ENCODE results near the gene CERS6.

Gene CERS6

GRCh38 chr2:168793596-168793995, 337.5 kb downstream of the CERS6 start:
- DNase-seq (ENCODE audit: low read depth in 2 of 2, low spot score in 1 of 2): no peak

- no peak for DNase-seq (ENCODE audit: low read depth in 2 of 2, low spot score in 1 of 2)
Observed at GRCh38 chr2:168794968-168795367, 338.9 kb downstream of the CERS6 start.

- no peak for DNase-seq (ENCODE audit: low read depth in 2 of 2, low spot score in 1 of 2)
Observed at GRCh38 chr2:168796090-168796577, 340.1 kb downstream of the CERS6 start.

- DNase-seq (ENCODE audit: low read depth in 2 of 2, low spot score in 1 of 2): no peak
Observed at GRCh38 chr2:168796583-168797285, 340.7 kb downstream of the CERS6 start.

GRCh38 chr2:168797286-168797655, 341.2 kb downstream of the CERS6 start:
- no peak for DNase-seq (ENCODE audit: low read depth in 2 of 2, low spot score in 1 of 2)

- no peak for DNase-seq (ENCODE audit: low read depth in 2 of 2, low spot score in 1 of 2)
Observed at GRCh38 chr2:168798076-168798887, 342.2 kb downstream of the CERS6 start.

GRCh38 chr2:168798888-168799410, 342.9 kb downstream of the CERS6 start:
- DNase-seq (ENCODE audit: low read depth in 2 of 2, low spot score in 1 of 2): no peak

GRCh38 chr2:168801471-168801870, 345.4 kb downstream of the CERS6 start:
- DNase-seq (ENCODE audit: low read depth in 2 of 2, low spot score in 1 of 2): no peak

GRCh38 chr2:168801961-168802858, 346.1 kb downstream of the CERS6 start, which contains the start of gene NOSTRIN:
NOSTRIN (plus strand) TSS chr2:168802637; CDS start chr2:168802647, 10 bp downstream.
- no peak for DNase-seq (ENCODE audit: low read depth in 2 of 2, low spot score in 1 of 2)

GRCh38 chr2:168802859-168803725, 347.0 kb downstream of the CERS6 start:
- no peak for DNase-seq (ENCODE audit: low read depth in 2 of 2, low spot score in 1 of 2)

GRCh38 chr2:168804214-168804613, 348.1 kb downstream of the CERS6 start:
- DNase-seq (ENCODE audit: low read depth in 2 of 2, low spot score in 1 of 2): no peak

GRCh38 chr2:168805615-168806014, 349.5 kb downstream of the CERS6 start:
- no peak for DNase-seq (ENCODE audit: low read depth in 2 of 2, low spot score in 1 of 2)

GRCh38 chr2:168809537-168809936, 353.5 kb downstream of the CERS6 start:
- no peak for DNase-seq (ENCODE audit: low read depth in 2 of 2, low spot score in 1 of 2)

GRCh38 chr2:168810235-168810634, 354.2 kb downstream of the CERS6 start:
- no peak for DNase-seq (ENCODE audit: low read depth in 2 of 2, low spot score in 1 of 2)

- DNase-seq (ENCODE audit: low read depth in 2 of 2, low spot score in 1 of 2): no peak
Observed at GRCh38 chr2:168811696-168812095, 355.6 kb downstream of the CERS6 start.

- DNase-seq (ENCODE audit: low read depth in 2 of 2, low spot score in 1 of 2): no peak
Observed at GRCh38 chr2:168814046-168814445, 358.0 kb downstream of the CERS6 start.

- DNase-seq (ENCODE audit: low read depth in 2 of 2, low spot score in 1 of 2): no peak
Observed at GRCh38 chr2:168814939-168815907, 359.2 kb downstream of the CERS6 start.

GRCh38 chr2:168816369-168816768, 360.3 kb downstream of the CERS6 start:
- DNase-seq (ENCODE audit: low read depth in 2 of 2, low spot score in 1 of 2): no peak

All from stimulated activated CD8-positive, alpha-beta memory T cell treated with anti-CD3 and anti-CD28 coated beads, Interleukin-4, amount 100 ng/mL, for 1 hour (primary cell).